Parathyroid adenoma (tissue), 2 donors: Measurements from ENCODE around the gene TAF10.

Source experiments
- H2AFZ ChIP-seq: fragments of 300-600 bp; sonication (generic); one replicate; pipeline ENCODE4 v1.7.0; 2017; ENCODE audit warnings: antibody characterized with exemption, mild to moderate bottlenecking
- H3K27ac ChIP-seq: fragments of 300-600 bp; sonication (generic); one replicate; pipeline ENCODE4 v1.7.0; 2017
- H3K27me3 ChIP-seq: fragments of 300-600 bp; sonication (generic); one replicate; pipeline ENCODE4 v1.7.0; 2017; ENCODE audit warnings: low read length; ENCODE audit not compliant: control insufficient read depth, insufficient read depth
- H3K36me3 ChIP-seq: fragments of 300-600 bp; sonication (generic); one replicate; pipeline ENCODE4 v1.7.0; 2017; ENCODE audit warnings: low read length; ENCODE audit not compliant: control insufficient read depth, insufficient read depth
- H3K4me1 ChIP-seq: fragments of 300-600 bp; sonication (generic); one replicate; pipeline ENCODE4 v1.7.0; 2017; ENCODE audit warnings: control low read depth
- H3K4me2 ChIP-seq: fragments of 300-600 bp; sonication (generic); one replicate; pipeline ENCODE4 v1.7.0; 2017; ENCODE audit warnings: low read length
- H3K4me3 ChIP-seq: fragments of 300-600 bp; sonication (generic); one replicate; pipeline ENCODE4 v1.7.0; 2017; ENCODE audit warnings: low read depth, low read length
- H3K79me2 ChIP-seq: fragments of 300-600 bp; sonication (generic); one replicate; pipeline ENCODE4 v1.7.0; 2017; ENCODE audit warnings: control low read depth
- H3K9ac ChIP-seq: fragments of 300-600 bp; sonication (generic); one replicate; pipeline ENCODE4 v1.7.0; 2017; ENCODE audit warnings: mild to moderate bottlenecking
- H3K9me3 ChIP-seq: fragments of 300-600 bp; sonication (generic); one replicate; pipeline ENCODE4 v1.7.0; 2017; ENCODE audit warnings: low read length; ENCODE audit not compliant: control insufficient read depth
- CTCF ChIP-seq: fragments of 300-600 bp; sonication (generic); IDR thresholded peaks from one replicate; pipeline ENCODE4 v1.7.0; 2017; ENCODE audit warnings: antibody characterized with exemption, mild to moderate bottlenecking
- donor health status: primary hyperparathyroidism.

The TAF10 gene

GRCh38 chr11:6603287-6604080, 8.5 kb downstream of the TAF10 start, which contains the start of the genes ILK and RRP8:
Gene ILK (plus strand): TSS chr11:6603774. CDS start chr11:6604272, 498 bp downstream.
Gene RRP8 (minus strand): TSS chr11:6603616. CDS start chr11:6603502, 114 bp downstream.
- peak within 1 kb of the TSS; percentile 79 for H3K4me2 ChIP-seq
- H2AFZ ChIP-seq: peak within 1 kb of the TSS; percentile 85
- H3K9me3 ChIP-seq: no peaks in the 10 kb centered on the region
- no peaks in the 10 kb centered on the region for H3K36me3 ChIP-seq
- H3K27me3 ChIP-seq: no peaks in the 10 kb centered on the region
- peak within 1 kb of the TSS; percentile 85 for H3K27ac ChIP-seq
- H3K9ac ChIP-seq: peak within 1 kb of the TSS; percentile 76
- peaks cover 20% of the 10 kb centered on the region for H3K79me2 ChIP-seq
- peaks cover 10% of the 10 kb centered on the region for H3K4me1 ChIP-seq
- no peak for TF ChIP-seq CTCF
- H3K4me3 ChIP-seq: peak within 1 kb of the TSS; percentile 90

DNA sequence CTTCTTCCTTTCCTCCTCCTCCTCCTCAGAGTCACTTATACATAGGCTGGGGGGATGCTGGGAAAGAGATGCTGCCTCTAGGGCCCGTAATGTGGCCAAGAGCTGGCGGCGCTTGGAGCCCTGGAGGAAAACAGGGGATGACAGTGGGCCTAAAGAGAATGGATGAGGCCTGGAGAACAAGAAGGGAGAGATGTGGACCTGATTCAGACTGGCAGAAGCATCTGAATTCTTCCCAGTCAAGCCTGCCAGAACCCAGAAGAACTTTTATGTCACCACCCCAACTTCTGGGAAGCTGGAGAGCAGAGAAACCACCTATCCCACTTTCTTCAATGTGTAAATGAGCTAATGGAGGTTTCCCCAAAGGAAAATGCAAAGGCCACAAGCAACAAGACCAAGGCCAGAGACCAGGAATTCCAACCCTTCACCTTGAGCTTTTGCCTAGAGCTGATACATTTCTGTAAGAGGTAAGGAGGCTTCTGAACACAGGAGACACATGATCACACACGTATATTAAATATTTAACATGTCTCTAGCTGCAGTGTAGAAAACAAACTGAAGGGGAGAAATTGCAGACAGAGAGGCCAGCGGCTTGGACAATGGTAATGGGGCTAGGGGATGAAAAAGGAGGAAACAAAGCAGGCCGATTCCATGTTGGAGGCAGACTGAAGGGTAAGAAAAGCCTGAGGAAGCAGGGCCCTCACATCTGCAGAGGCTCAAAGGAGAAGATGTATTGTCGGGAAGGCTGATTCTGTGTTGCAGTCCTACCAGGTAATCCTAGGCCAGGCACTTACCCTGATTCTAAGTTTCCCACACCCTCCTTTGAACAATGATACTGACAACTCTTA, 9.7 kb downstream of the TAF10 start:
- Histone ChIP-seq H3K4me3 (peak overlapping the region; percentile 90), H3K27me3 (no peaks in the 10 kb centered on the region), H3K9me3 (no peaks in the 10 kb centered on the region), H3K27ac (peak overlapping the region; percentile 85), H3K4me2 (peak overlapping the region; percentile 70), H2AFZ (no peak overlapping the region), H3K79me2 (peaks cover 18% of the 10 kb centered on the region), H3K36me3 (no peaks in the 10 kb centered on the region), H3K4me1 (peaks cover 10% of the 10 kb centered on the region), H3K9ac (no peak overlapping the region)
- no peak for TF ChIP-seq CTCF

- Histone ChIP-seq H2AFZ (no peak overlapping the region), H3K27me3 (no peaks in the 10 kb centered on the region), H3K4me3 (no peak overlapping the region), H3K4me2 (no peak overlapping the region), H3K36me3 (no peaks in the 10 kb centered on the region), H3K4me1 (peaks cover 8% of the 10 kb centered on the region), H3K9me3 (no peaks in the 10 kb centered on the region), H3K79me2 (peaks cover 14% of the 10 kb centered on the region), H3K9ac (no peak overlapping the region), H3K27ac (no peak overlapping the region)
- TF ChIP-seq CTCF: no peak
Observed at GRCh38 chr11:6601041-6601461, 11.0 kb downstream of the TAF10 start.

DNA sequence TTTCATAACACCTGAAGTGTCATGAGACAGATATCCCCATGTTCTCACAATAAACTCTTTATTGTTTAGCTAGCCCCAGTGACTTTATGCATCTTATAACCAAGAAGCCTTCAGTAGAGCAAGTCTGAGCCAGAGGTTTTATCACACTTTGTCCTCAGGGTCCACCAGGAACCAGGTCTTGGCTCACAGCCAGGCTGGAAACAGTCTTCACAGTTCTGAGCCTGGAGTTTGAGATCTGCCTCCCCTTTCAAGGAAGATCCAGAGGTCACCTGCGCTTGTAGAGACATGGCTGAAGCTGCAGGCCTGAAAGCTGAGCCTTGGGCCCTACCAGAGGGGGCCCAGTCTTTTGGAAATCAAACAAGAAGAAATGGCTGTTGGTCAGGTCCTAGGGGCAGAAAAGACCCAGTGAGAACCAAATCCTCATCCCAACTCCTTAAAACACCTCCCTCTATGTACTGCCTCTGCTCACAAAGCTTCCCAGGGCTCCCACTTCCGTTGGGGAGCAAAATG, 12.1 kb downstream of the TAF10 start:
- no peaks in the 10 kb centered on the region for H3K36me3 ChIP-seq
- no peak overlapping the region for H3K9ac ChIP-seq
- H3K79me2 ChIP-seq: peaks cover 8% of the 10 kb centered on the region
- H3K9me3 ChIP-seq: no peaks in the 10 kb centered on the region
- no peaks in the 10 kb centered on the region for H3K27me3 ChIP-seq
- H2AFZ ChIP-seq: no peak overlapping the region
- peaks cover 4% of the 10 kb centered on the region for H3K4me1 ChIP-seq
- no peak overlapping the region for H3K4me3 ChIP-seq
- TF ChIP-seq CTCF: no peak
- no peak overlapping the region for H3K4me2 ChIP-seq
- H3K27ac ChIP-seq: no peak overlapping the region
